ENCODE data around the gene MYRIP. TPM values are rescaled to one million over a fixed set of nuclear protein-coding genes. Genes with fewer than 3 reads are reported as not detected.

Gene MYRIP
- polyA plus RNA-seq, 1 experiment = not detected

- Histone ChIP-seq H3K9me3 (ENCODE audit: control insufficient read depth, insufficient read depth, low read length) (0 out of 2 replicates have a peak, but pooled peaks cover 4% of the 10 kb centered on the region), H3K4me3 (ENCODE audit: low read depth, low read length) (no peak overlapping the region), H3K27me3 (ENCODE audit: control insufficient read depth, insufficient read depth, low read length) (no peaks in the 10 kb centered on the region), H3K27ac (ENCODE audit: low read depth, low read length) (no peak overlapping the region)
- ChIA-PET POLR2A (no interaction called here), CTCF (no interaction called here)
- TF ChIP-seq CTCF (IDR thresholded peaks at IDR 0.05; ENCODE audit: low read depth, low read length) = no peak
- DNase-seq (ENCODE audit: low read depth, low spot score) = no peak
Measured at GRCh38 chr3:39970982-39971381, 161.6 kb downstream of the MYRIP start.

GRCh38 chr3:39971559-39972031 lies 162.2 kb downstream of the MYRIP start:
- no peak for DNase-seq (ENCODE audit: low read depth, low spot score)
- no peaks in the 10 kb centered on the region for H3K27me3 ChIP-seq (ENCODE audit: control insufficient read depth, insufficient read depth, low read length)
- no peak for TF ChIP-seq CTCF (IDR thresholded peaks at IDR 0.05; ENCODE audit: low read depth, low read length)
- H3K9me3 ChIP-seq (ENCODE audit: control insufficient read depth, insufficient read depth, low read length) = 0 out of 2 replicates have a peak, but pooled peaks cover 2% of the 10 kb centered on the region
- ChIA-PET POLR2A (no interaction called here), CTCF (no interaction called here)
- no peak overlapping the region for H3K27ac ChIP-seq (ENCODE audit: low read depth, low read length)
- H3K4me3 ChIP-seq (ENCODE audit: low read depth, low read length) = no peak overlapping the region

- no peak for DNase-seq (ENCODE audit: low read depth, low spot score)
- Histone ChIP-seq H3K9me3 (ENCODE audit: control insufficient read depth, insufficient read depth, low read length) (no peaks in the 10 kb centered on the region; the same call in 1 of the 2 replicates), H3K27me3 (ENCODE audit: control insufficient read depth, insufficient read depth, low read length) (no peaks in the 10 kb centered on the region), H3K4me3 (ENCODE audit: low read depth, low read length) (no peak overlapping the region), H3K27ac (ENCODE audit: low read depth, low read length) (no peak overlapping the region)
- ChIA-PET POLR2A (no interaction called here), CTCF (no interaction called here)
- no peak for TF ChIP-seq CTCF (IDR thresholded peaks at IDR 0.05; ENCODE audit: low read depth, low read length)
Measured at GRCh38 chr3:39972508-39972907, 163.1 kb downstream of the MYRIP start.

- no peak for DNase-seq (ENCODE audit: low read depth, low spot score)
- CTCF ChIA-PET = no interaction called here
Measured at GRCh38 chr3:39977058-39977794, 167.8 kb downstream of the MYRIP start.

More at GRCh38 chr3:39977058-39977794, 167.8 kb downstream of the MYRIP start:
- TF ChIP-seq CTCF (IDR thresholded peaks at IDR 0.05; ENCODE audit: low read depth, low read length) = no peak
- POLR2A ChIA-PET = no interaction called here
- Histone ChIP-seq H3K27ac (ENCODE audit: low read depth, low read length) (no peak overlapping the region), H3K27me3 (ENCODE audit: control insufficient read depth, insufficient read depth, low read length) (no peaks in the 10 kb centered on the region), H3K9me3 (ENCODE audit: control insufficient read depth, insufficient read depth, low read length) (peaks cover 3% of the 10 kb centered on the region; the same call in 1 of the 2 replicates), H3K4me3 (ENCODE audit: low read depth, low read length) (no peak overlapping the region)
